HG03439 (cell line): ENCODE measurements around the gene NPTXR.
"Not testable (repeated sequence)": the region's sequence is repeated elsewhere in the genome, so short reads cannot be mapped to it uniquely, and the experiment has no call there.

Source experiments
- ATAC-seq: cut with Tn5 transposase; IDR thresholded peaks from one replicate; pipeline ENCODE4 v1.9.1; 2021; ENCODE audit warnings: mild to moderate bottlenecking, moderate library complexity; ENCODE audit not compliant: unreplicated experiment

NPTXR gene

GRCh38 chr22:38868886-38869381 is 25.1 kb upstream of the NPTXR start:
- ATAC-seq, result no peak

DNA sequence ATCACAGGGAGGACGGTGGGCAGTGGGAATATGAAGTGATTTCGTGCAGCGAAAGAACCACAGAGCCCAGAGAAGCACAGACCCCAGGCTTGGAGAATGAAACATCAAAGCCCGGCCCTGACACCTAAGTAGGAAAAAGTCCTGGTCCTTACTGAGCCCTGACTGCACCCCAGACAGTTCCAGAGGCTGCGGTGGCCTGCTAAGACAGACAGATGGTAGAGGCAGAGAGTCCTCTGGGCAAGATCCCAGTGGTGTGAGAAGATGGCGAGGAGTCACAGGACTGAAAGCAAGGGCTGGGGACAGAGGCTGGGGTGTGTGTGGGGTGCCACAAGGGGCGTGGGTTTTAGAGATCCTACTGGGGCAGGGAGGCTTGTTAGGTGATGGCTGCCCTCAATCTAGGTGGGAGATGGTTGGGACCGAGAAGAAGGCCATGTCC is 24.5 kb upstream of the NPTXR start:
- no peak for ATAC-seq

DNA sequence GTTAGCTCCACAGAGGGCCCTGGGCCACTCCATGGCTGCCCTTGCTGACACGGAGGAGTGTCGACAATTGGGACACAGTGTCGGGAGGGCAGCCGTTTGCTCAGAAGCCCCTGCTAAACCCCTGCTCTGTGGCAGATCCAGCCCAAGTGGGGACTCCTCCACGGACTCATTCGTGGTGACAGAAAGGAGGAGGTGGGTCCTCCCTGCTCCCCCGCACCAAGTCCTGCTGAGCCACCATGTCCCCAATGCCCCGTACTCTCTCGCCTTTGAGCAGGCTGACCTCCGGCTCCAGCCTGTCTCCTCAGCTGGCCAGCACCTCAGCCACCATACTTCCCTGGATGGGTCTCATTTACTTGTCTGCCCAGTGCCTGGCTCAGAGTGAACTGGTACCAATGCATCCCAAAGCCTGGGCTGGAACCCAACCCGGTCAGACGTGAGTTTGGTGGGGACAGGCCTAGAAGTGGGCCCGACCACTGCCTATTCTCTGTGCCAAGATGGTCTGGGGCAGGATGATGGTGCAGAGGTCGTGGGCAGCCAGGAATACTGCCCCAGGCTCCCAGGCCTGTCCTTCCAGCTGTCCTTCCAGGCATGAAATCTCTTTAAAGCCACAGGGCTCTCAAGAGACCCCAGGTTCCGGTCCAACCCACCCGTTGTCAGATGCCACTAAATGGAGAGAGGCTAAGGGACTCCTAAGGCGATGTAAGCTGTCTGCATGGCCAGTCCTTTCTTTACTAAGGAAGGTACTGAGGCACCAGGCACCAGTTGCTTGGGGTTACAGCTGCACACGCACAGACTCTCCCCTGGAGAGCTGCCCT is 23.9 kb upstream of the NPTXR start:
- ATAC-seq, result no peak

GRCh38 chr22:38867124-38867455 is 23.3 kb upstream of the NPTXR start:
- ATAC-seq, result no peak

DNA sequence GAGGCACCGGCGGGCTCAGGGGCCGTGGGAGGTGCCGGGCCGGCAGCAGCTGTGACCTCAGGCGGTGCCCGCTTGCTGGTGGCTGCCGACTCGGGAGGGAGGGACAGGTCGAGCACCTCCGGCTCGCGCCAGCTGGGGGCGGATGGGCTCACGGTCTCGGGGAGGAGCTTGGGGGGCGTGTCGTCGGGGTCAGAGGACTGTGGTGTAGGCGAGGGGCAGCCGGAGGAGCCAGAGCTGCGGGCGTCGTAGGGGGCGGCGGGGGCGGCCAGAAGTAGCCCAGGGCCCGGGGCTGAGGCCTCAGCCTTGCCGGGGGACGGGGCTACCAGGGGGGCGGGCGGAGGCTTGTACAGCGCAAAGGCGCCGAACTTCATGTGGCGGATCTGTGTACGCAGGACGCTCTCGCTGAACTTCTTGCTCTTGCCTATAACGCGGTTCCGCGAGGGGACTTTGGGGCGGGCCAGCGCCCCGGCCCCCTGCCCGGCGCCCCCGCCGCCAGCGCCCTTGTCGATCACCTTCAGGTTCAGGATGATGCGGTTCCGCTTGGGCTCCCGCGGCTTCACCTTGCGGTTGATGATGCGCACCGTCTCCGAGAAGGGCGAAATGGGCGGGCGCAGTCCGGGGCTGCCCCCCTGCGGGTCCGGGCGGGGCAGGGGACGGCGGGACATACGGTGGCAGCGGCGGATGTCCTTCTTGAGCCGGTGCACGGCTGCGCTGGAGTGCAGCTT is 22.7 kb upstream of the NPTXR start:
- ATAC-seq, result no peak

- ATAC-seq, result no peak
Measured at GRCh38 chr22:38866024-38866398, 22.2 kb upstream of the NPTXR start.

DNA sequence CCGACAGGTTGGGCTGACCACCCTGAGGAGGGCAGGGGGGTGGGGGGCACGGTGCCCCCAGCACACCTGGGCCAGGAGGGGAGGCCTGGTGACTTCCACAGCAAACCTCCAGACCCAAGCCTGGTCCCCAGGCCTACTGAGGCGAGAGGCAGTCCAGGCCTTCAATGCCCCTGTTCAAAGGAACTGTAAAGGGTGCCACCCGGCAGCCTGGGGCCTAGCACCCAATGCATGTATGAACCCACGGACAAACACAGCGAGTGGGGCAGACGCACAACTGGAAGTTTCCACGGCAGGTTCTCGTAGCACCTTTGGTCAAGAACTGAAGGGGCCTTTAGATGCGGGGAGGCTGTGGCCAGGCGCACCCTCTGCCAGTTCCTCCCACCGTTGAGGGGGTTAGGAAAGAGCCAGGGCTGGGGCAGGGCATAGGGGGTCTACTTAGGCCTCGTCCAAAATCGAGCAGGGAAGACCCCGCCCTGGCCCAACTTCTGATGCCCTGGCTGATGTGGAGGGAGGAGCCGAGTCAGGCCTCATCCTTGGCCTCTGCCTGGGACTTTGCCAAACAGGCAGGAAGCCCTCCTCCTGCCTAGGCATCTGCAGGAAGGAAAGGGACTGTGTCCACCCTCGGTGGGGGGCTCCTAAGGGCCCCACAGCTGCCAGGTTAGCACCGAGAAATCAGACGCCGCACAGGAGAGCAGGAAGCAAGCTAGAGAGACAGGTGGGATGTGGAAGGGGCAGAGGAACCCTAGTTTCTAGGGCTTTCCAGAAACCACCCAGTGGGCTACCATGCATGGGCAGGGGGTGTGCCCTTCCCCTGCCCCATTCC is 21.6 kb upstream of the NPTXR start:
- ATAC-seq, result no peak

DNA sequence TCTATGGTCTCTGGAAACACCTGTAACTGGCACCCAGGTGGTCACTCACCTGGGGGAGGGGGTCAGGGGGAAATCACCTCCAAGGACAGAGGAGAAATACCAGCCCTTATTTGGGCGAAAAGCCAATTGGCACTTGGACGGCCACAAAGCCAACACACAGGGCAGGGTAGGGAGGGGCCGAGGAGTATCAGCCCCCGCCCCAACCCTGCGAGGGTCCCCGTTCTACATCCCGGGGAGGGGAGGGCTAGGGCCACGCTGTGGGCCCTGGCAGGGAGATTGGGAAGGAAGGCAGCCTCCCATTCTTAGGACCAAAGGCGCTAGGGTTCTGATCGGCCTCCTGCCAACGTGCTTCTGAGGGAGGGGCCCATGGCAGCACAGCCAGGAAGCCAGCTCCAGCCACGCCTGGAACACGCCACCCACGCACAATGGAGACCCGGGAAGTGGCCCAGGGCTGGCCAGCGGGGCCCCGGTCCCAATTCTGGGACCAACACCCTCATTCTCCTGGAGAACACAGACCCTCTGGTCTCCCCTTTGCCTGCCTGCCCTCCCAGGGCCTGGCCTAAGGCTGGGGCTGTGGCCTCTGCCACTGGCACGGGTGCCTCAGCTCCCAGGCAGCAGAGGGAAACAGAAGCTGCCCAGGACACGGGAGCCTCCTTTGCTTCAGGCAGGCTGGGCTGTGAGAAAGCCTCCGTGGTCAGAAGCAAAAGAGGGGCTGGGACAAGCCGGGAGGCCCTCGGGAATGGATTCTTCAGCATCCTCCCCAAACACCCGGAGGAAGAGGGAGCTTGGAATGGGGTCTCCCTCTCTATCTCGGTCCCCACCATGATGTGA is 20.7 kb upstream of the NPTXR start:
- ATAC-seq, result no peak

- no peak for ATAC-seq
Measured at GRCh38 chr22:38863531-38864131, 19.8 kb upstream of the NPTXR start.

- no peak for ATAC-seq
Measured at GRCh38 chr22:38862375-38863329, 18.8 kb upstream of the NPTXR start.

GRCh38 chr22:38861927-38862326 is 18.1 kb upstream of the NPTXR start:
- ATAC-seq, result no peak

DNA sequence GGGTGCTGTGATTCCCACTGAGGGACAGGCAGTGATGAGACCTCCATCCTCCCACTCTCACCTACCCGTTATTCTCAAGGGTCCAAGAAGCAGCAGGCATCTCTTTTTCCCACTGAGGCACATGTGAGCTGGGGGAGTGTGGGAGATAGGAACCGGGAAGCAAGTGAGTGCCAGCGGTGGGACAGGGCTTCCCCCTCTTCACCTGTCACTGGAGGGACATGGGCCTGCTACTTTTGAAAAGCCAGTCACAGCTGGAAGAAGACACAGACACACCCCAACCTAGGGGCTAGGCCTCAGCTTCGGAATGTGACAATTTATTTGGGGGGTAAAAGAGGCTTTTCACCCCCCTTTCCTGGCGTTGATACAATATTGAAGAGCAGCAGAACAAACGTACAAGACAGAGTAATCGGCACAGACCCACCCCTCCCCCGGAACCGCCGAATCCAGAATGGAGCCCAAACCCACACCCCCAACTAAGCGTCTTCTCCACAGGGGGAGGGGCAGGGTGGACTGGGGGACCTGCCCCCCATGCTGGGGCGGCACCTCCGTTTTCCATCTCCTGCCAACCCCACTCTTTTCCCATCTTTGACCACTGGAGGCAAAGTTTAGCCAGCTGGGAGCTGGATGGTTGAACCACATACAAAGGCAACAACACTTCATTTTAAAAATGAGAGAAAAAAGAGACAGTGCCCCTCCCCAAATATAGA is 17.5 kb upstream of the NPTXR start:
- no peak for ATAC-seq

DNA sequence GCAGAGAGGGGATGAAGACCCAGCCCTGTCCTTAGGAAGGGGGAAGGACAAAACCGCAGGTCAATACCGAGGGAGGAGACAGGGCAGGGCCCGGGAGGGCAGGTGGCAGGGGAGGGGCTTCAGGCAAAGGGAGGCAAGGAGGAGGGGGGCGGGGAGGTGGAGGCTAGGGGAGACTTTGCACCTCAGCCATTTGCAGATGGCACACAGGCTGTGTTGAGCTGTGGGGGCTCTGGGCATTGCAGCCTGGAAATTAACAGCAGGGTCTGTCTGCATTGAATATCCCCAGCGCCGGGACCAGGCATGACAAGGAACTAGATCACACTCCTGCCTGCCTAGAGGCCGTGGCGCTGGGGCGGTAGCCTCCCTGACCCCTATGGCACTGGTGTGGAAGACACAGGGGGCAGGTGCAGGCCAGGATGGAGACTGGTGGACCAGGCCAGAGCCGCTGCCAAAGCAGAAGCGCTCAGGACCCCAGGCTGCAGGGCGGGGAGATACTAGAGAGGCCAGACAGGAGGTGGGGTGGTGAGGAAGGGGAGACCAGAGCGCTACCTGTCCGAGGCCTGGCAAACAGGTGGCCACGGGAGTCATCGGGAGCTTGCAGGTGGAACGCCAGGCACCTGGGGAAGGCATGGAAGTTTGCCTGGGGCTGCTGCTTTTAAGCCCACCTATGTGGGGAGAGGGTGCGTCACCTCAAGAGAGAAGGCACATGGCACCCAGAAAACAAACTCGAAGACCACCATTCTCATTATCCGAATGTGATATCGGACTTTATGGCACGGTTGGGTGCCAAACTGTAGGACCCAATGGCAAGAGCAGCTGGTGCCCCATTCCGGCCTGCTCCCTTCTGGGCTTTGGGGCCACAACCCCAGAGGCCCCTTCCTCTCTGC is 16.7 kb upstream of the NPTXR start:
- ATAC-seq, result no peak

- ATAC-seq, result no peak
Measured at GRCh38 chr22:38859581-38860282, 15.9 kb upstream of the NPTXR start.

DNA sequence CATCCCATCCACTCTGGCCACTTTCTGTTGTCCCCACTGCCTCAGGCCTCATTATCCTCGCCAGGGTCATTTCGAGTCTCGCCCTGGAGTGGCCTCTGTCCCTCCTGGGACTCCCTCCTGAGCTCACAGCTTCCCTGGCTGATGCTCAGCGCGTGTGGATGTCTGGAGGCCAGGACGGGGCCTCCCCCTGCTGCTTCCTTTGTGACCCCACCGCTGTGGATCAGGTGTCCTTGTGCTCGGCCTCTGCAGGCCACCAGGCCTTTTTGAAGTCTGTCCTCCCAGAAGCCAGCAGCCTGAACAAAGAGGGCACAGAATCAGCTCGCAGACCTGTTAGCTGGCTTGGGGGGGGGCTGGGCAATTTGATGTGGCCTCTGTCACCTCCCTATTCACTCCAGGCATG is 14.7 kb upstream of the NPTXR start:
- no peak for ATAC-seq

DNA sequence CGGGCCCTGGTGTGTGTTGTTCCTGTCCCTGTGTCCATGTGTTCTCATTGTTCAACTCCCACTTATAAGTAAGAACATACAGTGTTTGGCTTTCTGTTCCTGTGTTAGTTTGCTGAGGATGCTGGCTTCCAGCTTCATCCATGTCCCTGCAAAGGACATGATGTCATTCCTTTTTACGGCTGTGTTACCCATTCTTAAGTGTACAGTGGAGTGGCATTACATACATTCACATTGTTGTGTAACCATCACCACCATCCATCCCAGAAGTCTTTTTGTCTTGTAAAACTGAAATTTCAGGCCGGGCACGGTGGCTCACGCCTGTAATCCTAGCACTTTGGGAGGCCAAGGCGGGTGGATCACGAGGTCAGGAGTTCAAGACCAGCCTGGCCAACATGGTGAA is 10.6 kb upstream of the NPTXR start:
- ATAC-seq, result not testable (repeated sequence)

DNA sequence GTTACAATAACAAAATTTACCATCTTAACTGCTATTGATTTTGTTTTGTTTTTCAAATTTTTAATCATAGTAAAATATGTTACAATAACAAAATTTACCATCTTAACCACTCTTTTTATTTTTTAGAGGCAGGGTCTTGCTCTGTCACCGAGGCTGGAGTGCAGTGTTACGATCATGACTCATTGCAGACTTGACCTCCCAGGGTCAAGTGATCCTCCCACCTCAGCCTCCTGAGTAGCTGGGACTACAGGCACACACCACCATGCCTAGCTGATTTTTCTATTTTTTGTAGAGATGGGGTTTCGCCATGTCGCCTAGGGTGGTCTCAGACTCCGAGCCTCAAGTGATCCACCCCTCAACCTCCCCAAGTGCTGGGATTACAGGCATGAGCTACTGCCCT is 10.1 kb upstream of the NPTXR start:
- ATAC-seq, result not testable (repeated sequence)
